ENCODE data around the gene TMEM9. TPM values are rescaled to one million over a fixed set of nuclear protein-coding genes. Genes with fewer than 3 reads are reported as not detected.

Gene TMEM9
- total and polyA plus RNA-seq, 10 of the 15 experiments (the other 5 are each of a cell fraction or from before 2014, with no cell fraction given) = 7.2 to 46.1 (median 17.3) TPM

GRCh38 chr1:201110616-201111015, 43.7 kb downstream of the TMEM9 start (continued):
- TF ChIP-seq, protein P1, sequence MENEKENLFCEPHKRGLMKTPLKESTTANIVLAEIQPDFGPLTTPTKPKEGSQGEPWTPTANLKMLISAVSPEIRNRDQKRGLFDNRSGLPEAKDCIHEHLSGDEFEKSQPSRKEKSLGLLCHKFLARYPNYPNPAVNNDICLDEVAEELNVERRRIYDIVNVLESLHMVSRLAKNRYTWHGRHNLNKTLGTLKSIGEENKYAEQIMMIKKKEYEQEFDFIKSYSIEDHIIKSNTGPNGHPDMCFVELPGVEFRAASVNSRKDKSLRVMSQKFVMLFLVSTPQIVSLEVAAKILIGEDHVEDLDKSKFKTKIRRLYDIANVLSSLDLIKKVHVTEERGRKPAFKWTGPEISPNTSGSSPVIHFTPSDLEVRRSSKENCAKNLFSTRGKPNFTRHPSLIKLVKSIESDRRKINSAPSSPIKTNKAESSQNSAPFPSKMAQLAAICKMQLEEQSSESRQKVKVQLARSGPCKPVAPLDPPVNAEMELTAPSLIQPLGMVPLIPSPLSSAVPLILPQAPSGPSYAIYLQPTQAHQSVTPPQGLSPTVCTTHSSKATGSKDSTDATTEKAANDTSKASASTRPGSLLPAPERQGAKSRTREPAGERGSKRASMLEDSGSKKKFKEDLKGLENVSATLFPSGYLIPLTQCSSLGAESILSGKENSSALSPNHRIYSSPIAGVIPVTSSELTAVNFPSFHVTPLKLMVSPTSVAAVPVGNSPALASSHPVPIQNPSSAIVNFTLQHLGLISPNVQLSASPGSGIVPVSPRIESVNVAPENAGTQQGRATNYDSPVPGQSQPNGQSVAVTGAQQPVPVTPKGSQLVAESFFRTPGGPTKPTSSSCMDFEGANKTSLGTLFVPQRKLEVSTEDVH (IDR thresholded peaks at IDR 0.05; ENCODE audit: low read depth, partially characterized antibody) = no peak
- no peak for TF ChIP-seq ATF7 (IDR thresholded peaks at IDR 0.05; ENCODE audit: low read depth)

DNA sequence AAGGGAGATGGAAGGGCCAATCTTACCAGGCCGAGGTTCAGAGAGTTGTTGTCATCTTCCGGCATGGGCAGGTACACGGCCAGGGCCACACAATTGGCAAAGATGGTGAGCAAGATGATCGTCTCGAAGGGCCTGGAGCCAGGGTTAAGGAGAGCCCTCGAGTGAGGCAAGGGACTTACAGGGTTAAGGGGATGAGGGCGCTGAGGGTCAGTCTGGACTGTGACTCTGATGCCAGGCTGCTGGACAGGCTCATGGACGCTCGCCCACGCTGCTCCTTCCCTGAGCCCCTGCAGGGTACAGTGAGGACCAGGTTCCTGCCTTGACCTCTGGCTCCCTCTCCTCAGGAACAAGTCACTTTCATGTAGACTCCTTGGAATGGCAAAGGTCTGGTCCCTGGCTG, 44.1 kb downstream of the TMEM9 start:
- WGBS (ENCODE audit: insufficient coverage, insufficient replicate concordance, low lambda C conversion rate, missing lambda C conversion rate) = 31% methylated on average over 10 of the region's 10 CpGs
- Histone ChIP-seq H3K9ac (ENCODE audit: control insufficient read depth, insufficient read depth, low read length) (no peak overlapping the region), H3K27ac (ENCODE audit: control insufficient read depth, insufficient read depth) (no peak overlapping the region), H3K36me3 (ENCODE audit: control insufficient read depth in 2 of 2, insufficient read depth in 2 of 2, low read length in 1 of 2) (no peaks in the 10 kb centered on the region), H3K4me3 (no peak overlapping the region), H4K20me1 (ENCODE audit: control insufficient read depth, insufficient read depth) (no peaks in the 10 kb centered on the region), H3K9me3 (replicated peaks; ENCODE audit: control insufficient read depth, insufficient read depth, low read length) (no peaks in the 10 kb centered on the region), H2AFZ (ENCODE audit: control insufficient read depth, low read depth, low read length) (no peak overlapping the region), H3K4me2 (ENCODE audit: control insufficient read depth, insufficient read depth) (no peak overlapping the region), H3K79me2 (ENCODE audit: control insufficient read depth, insufficient read depth, low read length) (no peaks in the 10 kb centered on the region), H3K4me1 (ENCODE audit: control insufficient read depth, insufficient read depth, low read length) (no peaks in the 10 kb centered on the region), H3K27me3 (replicated peaks in 1 of 2; ENCODE audit: control insufficient read depth in 2 of 2, insufficient read depth in 2 of 2, low read length in 1 of 2) (peaks cover 0 to 6% of the 10 kb centered on the region in 2 experiments; a peak in 2 of 4 replicates)
- SMC1A ChIA-PET (ENCODE audit: uncharacterized antibody, unreplicated experiment) = no interaction called here
- RAD21 ChIA-PET (ENCODE audit: unreplicated experiment) = no interaction called here
- BruUV-seq (replicated peaks) = no TSS peak
- FAIRE-seq = no peak
- in situ Hi-C loops (cut with MboI) = no loop called here
- ATAC-seq = no peak
- no peak for DNase-seq (ENCODE audit: low read depth, low spot score)
- intact Hi-C loops (cut with micrococcal nuclease; ENCODE audit: unreplicated experiment) = loop anchor here (10.0 kb wide), 1 partner anchor 555 kb away; no protein-coding TSS in a partner anchor
- CTCF ChIA-PET = interaction anchor here (1.3 to 3.7 kb wide), 2 partner anchors 9 to 12 kb away, joined by 3 to 17 read pairs; no protein-coding TSS in a partner anchor
- no peak for TF ChIP-seq SMC3 (IDR thresholded peaks at IDR 0.05; ENCODE audit: borderline replicate concordance, low read length)
- TF ChIP-seq FOXM1 (IDR thresholded peaks at IDR 0.05; ENCODE audit: low read depth, low read length) = no peak
- no peak for TF ChIP-seq CHD1 (IDR thresholded peaks at IDR 0.05; ENCODE audit: low read depth, low read length)
- no peak for TF ChIP-seq SUPT20H (IDR thresholded peaks at IDR 0.05; ENCODE audit: borderline replicate concordance, control insufficient read depth, low read depth, low read length)
- TF ChIP-seq NR2C2 (IDR thresholded peaks at IDR 0.05; ENCODE audit: borderline replicate concordance, control insufficient read depth, insufficient read length, low read depth) = no peak
- TF ChIP-seq MXI1 (IDR thresholded peaks at IDR 0.05; ENCODE audit: low read depth, low read length) = no peak
- TF ChIP-seq EGR1 (IDR thresholded peaks at IDR 0.05; ENCODE audit: borderline replicate concordance in 1 of 2, low read depth in 2 of 2, low read length in 2 of 2) = no peak
- no peak for TF ChIP-seq CREM (IDR thresholded peaks at IDR 0.05; ENCODE audit: low read depth)
- TF ChIP-seq EP300 (IDR thresholded peaks at IDR 0.05; ENCODE audit: borderline replicate concordance in 1 of 2, control insufficient read depth in 1 of 2, low read depth in 2 of 2, low read length in 2 of 2) = no peak
- TF ChIP-seq TCF7 (IDR thresholded peaks at IDR 0.05; ENCODE audit: borderline replicate concordance) = no peak
- no peak for TF ChIP-seq POLR2A (IDR thresholded peaks at IDR 0.05; ENCODE audit: low read depth, low read length)
- TF ChIP-seq, protein P2, sequence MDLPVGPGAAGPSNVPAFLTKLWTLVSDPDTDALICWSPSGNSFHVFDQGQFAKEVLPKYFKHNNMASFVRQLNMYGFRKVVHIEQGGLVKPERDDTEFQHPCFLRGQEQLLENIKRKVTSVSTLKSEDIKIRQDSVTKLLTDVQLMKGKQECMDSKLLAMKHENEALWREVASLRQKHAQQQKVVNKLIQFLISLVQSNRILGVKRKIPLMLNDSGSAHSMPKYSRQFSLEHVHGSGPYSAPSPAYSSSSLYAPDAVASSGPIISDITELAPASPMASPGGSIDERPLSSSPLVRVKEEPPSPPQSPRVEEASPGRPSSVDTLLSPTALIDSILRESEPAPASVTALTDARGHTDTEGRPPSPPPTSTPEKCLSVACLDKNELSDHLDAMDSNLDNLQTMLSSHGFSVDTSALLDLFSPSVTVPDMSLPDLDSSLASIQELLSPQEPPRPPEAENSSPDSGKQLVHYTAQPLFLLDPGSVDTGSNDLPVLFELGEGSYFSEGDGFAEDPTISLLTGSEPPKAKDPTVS (IDR thresholded peaks at IDR 0.05; ENCODE audit: low read depth, low read length) = no peak
- no peak for TF ChIP-seq CBX3 (IDR thresholded peaks at IDR 0.05; ENCODE audit: borderline replicate concordance, low read depth)
- TF ChIP-seq, protein P1 (IDR thresholded peaks at IDR 0.05; ENCODE audit: low read depth, partially characterized antibody) = no peak
- POLR2A ChIA-PET = no interaction called here

Data from GM12878 (cell line).